Mucosa of stomach (tissue), 1 donor: ENCODE measurements around the gene ZFYVE19.

ENCODE experiments used
- H3K27me3 ChIP-seq: one replicate; pipeline ENCODE4 v1.7.0; 2013; ENCODE audit warnings: mild to moderate bottlenecking, low read length; ENCODE audit not compliant: control insufficient read depth, insufficient read depth
- H3K36me3 ChIP-seq: one replicate; pipeline ENCODE4 v1.7.0; 2013; ENCODE audit warnings: low read length; ENCODE audit not compliant: control insufficient read depth, insufficient read depth
- H3K4me1 ChIP-seq: one replicate; pipeline ENCODE4 v1.7.0; 2013; ENCODE audit warnings: mild to moderate bottlenecking, low read length; ENCODE audit not compliant: control insufficient read depth, insufficient read depth
- H3K4me3 ChIP-seq: one replicate; pipeline ENCODE4 v1.7.0; 2013; ENCODE audit warnings: low read length
- H3K9ac ChIP-seq: one replicate; pipeline ENCODE4 v1.7.0; 2013; ENCODE audit warnings: mild to moderate bottlenecking, low read length, moderate library complexity
- H3K9me3 ChIP-seq: one replicate; pipeline ENCODE4 v1.7.0; 2013; ENCODE audit warnings: mild to moderate bottlenecking, low read length, moderate library complexity; ENCODE audit not compliant: control insufficient read depth
- donor health status: Pancreatic carcinoma.

ZFYVE19 gene

GRCh38 chr15:40803688-40804087 is 3.2 kb upstream of the ZFYVE19 start:
- Histone ChIP-seq H3K27me3 (no peaks in the 10 kb centered on the region), H3K9me3 (no peaks in the 10 kb centered on the region), H3K4me3 (no peak overlapping the region), H3K9ac (no peak overlapping the region), H3K36me3 (no peaks in the 10 kb centered on the region), H3K4me1 (peaks cover 32% of the 10 kb centered on the region)

- peak overlapping the region; percentile 100 for H3K4me3 ChIP-seq
- peak overlapping the region; percentile 95 for H3K9ac ChIP-seq
- H3K27me3 ChIP-seq = no peaks in the 10 kb centered on the region
- no peaks in the 10 kb centered on the region for H3K9me3 ChIP-seq
- peaks cover 32% of the 10 kb centered on the region for H3K4me1 ChIP-seq
- no peaks in the 10 kb centered on the region for H3K36me3 ChIP-seq
Measured at GRCh38 chr15:40806672-40807027, 239 bp upstream of the ZFYVE19 start.

- Histone ChIP-seq H3K4me3 (peak overlapping the region; percentile 100), H3K9me3 (no peaks in the 10 kb centered on the region), H3K4me1 (peaks cover 29% of the 10 kb centered on the region), H3K27me3 (no peaks in the 10 kb centered on the region), H3K36me3 (no peaks in the 10 kb centered on the region), H3K9ac (peak overlapping the region; percentile 55)
Measured at GRCh38 chr15:40807888-40808461, 1.1 kb downstream of the ZFYVE19 start.

GRCh38 chr15:40808861-40809450 is 2.1 kb downstream of the ZFYVE19 start:
- Histone ChIP-seq H3K4me3 (no peak overlapping the region), H3K4me1 (peaks cover 21% of the 10 kb centered on the region), H3K9ac (no peak overlapping the region), H3K36me3 (peaks cover 6% of the 10 kb centered on the region), H3K27me3 (no peaks in the 10 kb centered on the region), H3K9me3 (no peaks in the 10 kb centered on the region)

- Histone ChIP-seq H3K36me3 (peaks cover 9% of the 10 kb centered on the region), H3K9ac (no peak overlapping the region), H3K27me3 (no peaks in the 10 kb centered on the region), H3K9me3 (no peaks in the 10 kb centered on the region), H3K4me1 (peaks cover 7% of the 10 kb centered on the region), H3K4me3 (no peak overlapping the region)
Measured at GRCh38 chr15:40812721-40813425, 6.0 kb downstream of the ZFYVE19 start.

GRCh38 chr15:40815042-40815698 is 8.3 kb downstream of the ZFYVE19 start:
- H3K27me3 ChIP-seq = no peaks in the 10 kb centered on the region
- H3K4me1 ChIP-seq = no peaks in the 10 kb centered on the region
- no peak overlapping the region for H3K9ac ChIP-seq
- no peak overlapping the region for H3K4me3 ChIP-seq
- H3K36me3 ChIP-seq = peaks cover 9% of the 10 kb centered on the region
- H3K9me3 ChIP-seq = no peaks in the 10 kb centered on the region

- Histone ChIP-seq H3K27me3 (no peaks in the 10 kb centered on the region), H3K9me3 (no peaks in the 10 kb centered on the region), H3K4me3 (no peak overlapping the region)
Measured at GRCh38 chr15:40819048-40819447, 12.2 kb downstream of the ZFYVE19 start.

GRCh38 chr15:40821195-40821594 is 14.3 kb downstream of the ZFYVE19 start:
- Histone ChIP-seq H3K4me3 (no peak overlapping the region), H3K9ac (no peak overlapping the region), H3K27me3 (no peaks in the 10 kb centered on the region), H3K9me3 (no peaks in the 10 kb centered on the region), H3K4me1 (peaks cover 11% of the 10 kb centered on the region), H3K36me3 (no peaks in the 10 kb centered on the region)

More at GRCh38 chr15:40819048-40819447, 12.2 kb downstream of the ZFYVE19 start:
- Histone ChIP-seq H3K4me1 (no peaks in the 10 kb centered on the region), H3K36me3 (peaks cover 2% of the 10 kb centered on the region), H3K9ac (no peak overlapping the region)

- Histone ChIP-seq H3K9me3 (no peaks in the 10 kb centered on the region), H3K9ac (no peak overlapping the region), H3K27me3 (no peaks in the 10 kb centered on the region), H3K36me3 (no peaks in the 10 kb centered on the region), H3K4me1 (peaks cover 23% of the 10 kb centered on the region), H3K4me3 (no peak overlapping the region)
Measured at GRCh38 chr15:40823572-40824343, 16.9 kb downstream of the ZFYVE19 start.

GRCh38 chr15:40825661-40826422 is 19.0 kb downstream of the ZFYVE19 start:
- H3K9me3 ChIP-seq = no peaks in the 10 kb centered on the region
- H3K9ac ChIP-seq = peak overlapping the region; percentile 6
- peaks cover 29% of the 10 kb centered on the region for H3K4me1 ChIP-seq
- no peaks in the 10 kb centered on the region for H3K36me3 ChIP-seq
- no peaks in the 10 kb centered on the region for H3K27me3 ChIP-seq
- H3K4me3 ChIP-seq = no peak overlapping the region

GRCh38 chr15:40826423-40827075 is 19.7 kb downstream of the ZFYVE19 start:
- H3K9ac ChIP-seq = no peak overlapping the region
- peaks cover 29% of the 10 kb centered on the region for H3K4me1 ChIP-seq
- H3K36me3 ChIP-seq = no peaks in the 10 kb centered on the region
- no peaks in the 10 kb centered on the region for H3K9me3 ChIP-seq
- H3K27me3 ChIP-seq = no peaks in the 10 kb centered on the region
- no peak overlapping the region for H3K4me3 ChIP-seq
